Sigmoid colon (tissue), 7 donors: ENCODE measurements around the gene PRKCA. TPM values are rescaled to one million over a fixed set of nuclear protein-coding genes. Genes with fewer than 3 reads are reported as not detected.

Source experiments
- DNase-seq: peaks from one replicate; pipeline ENCODE4 v3.0.0-alpha.2; 2019
- H3K27ac ChIP-seq, 4 donors: fragments of 200-600 bp; sonication (generic); one replicate each; pipeline ENCODE4 v1.5.1; 2016 to 2019; ENCODE audit warnings: mild to moderate bottlenecking in 1 of 4
- H3K27me3 ChIP-seq, 3 donors: fragments of 200-600 bp; sonication (generic); one replicate each; pipeline ENCODE4 v1.5.1; 2019; ENCODE audit warnings: mild to moderate bottlenecking in 1 of 3
- H3K36me3 ChIP-seq, 4 donors: fragments of 200-600 bp; sonication (generic); one replicate each; pipeline ENCODE4 v1.5.1; 2016 to 2019
- H3K4me1 ChIP-seq, 4 donors: fragments of 200-600 bp; sonication (generic); one replicate each; pipeline ENCODE4 v1.5.1; 2017 to 2019
- H3K4me3 ChIP-seq, 4 donors: fragments of 200-600 bp; sonication (generic); one replicate each; pipeline ENCODE4 v1.5.1; 2017 to 2019; ENCODE audit warnings: mild to moderate bottlenecking in 2 of 4, moderate library complexity in 1 of 4
- H3K9me3 ChIP-seq, 4 donors: fragments of 200-600 bp in 3 of 4; sonication (generic) in 3 of 4; one replicate each; pipeline versions ENCODE4 v1.5.1 to v1.6.1; 2013 to 2019
- CTCF ChIP-seq, 4 experiments: fragments of 450-650 bp in 3 of 4; fragments of 200-600 bp in 1 of 4; IDR thresholded peaks; one replicate each; pipeline ENCODE4 v1.5.1; 2016 to 2019; ENCODE audit warnings: antibody characterized with exemption in 4 of 4, mild to moderate bottlenecking in 3 of 4, moderate library complexity in 2 of 4
- EP300 ChIP-seq, 4 donors: sonication (generic); formaldehyde crosslinking; IDR thresholded peaks; one replicate each; pipeline ENCODE4 v1.6.1; 2017; ENCODE audit warnings: antibody characterized with exemption in 4 of 4
- POLR2A ChIP-seq, 2 donors: fragments of 450-650 bp; IDR thresholded peaks; one replicate each; pipeline ENCODE4 v1.6.1; 2016; ENCODE audit warnings: antibody characterized with exemption in 2 of 2, mild to moderate bottlenecking in 2 of 2, moderate library complexity in 2 of 2
- POLR2AphosphoS5 ChIP-seq, 4 donors: sonication (generic); formaldehyde crosslinking; IDR thresholded peaks; one replicate each; pipeline ENCODE4 v1.6.1; 2017; ENCODE audit warnings: antibody characterized with exemption in 4 of 4
- WGBS, 2 donors: extraction: QIAGEN DNeasy Blood & Tissue Kit; methylation state at CpG; one replicate each; pipeline ENCODE4 v1.1.7; 2013; 5-methylcytosine and 5-hydroxymethylcytosine counted together
- intact Hi-C: fragments of 100-400 bp; cut with DNase I; formaldehyde crosslinking; loops from one replicate; pipeline ENCODE4 v1.15.1; 2023
- polyA plus RNA-seq, 3 donors: library from polyadenylated mRNA; stranded (reverse); fragments of 200-250 nt; gene quantifications; one replicate each; pipeline ENCODE4 v1.2.3, GENCODE V29; 2013
- total RNA-seq, 4 donors: library from RNA; depleted of rRNA; stranded (reverse); fragments of >200 nt; gene quantifications; one replicate each; pipeline ENCODE4 v1.1.0, GENCODE V29; 2016
- donor health status: healthy with polysubstance abuse.
- donor health status: Bipolar disorder and iron deficiency.
- donor health status: healthy.

Gene PRKCA
- total and polyA plus RNA-seq, 7 donors: 6.6 to 58.4 (median 42.6) TPM

- H3K4me3 ChIP-seq: no peak overlapping the region
- TF ChIP-seq POLR2A (IDR thresholded peaks at IDR 0.05): no peak
- TF ChIP-seq EP300 (IDR thresholded peaks at IDR 0.05): no peak
- no peak for TF ChIP-seq POLR2AphosphoS5 (IDR thresholded peaks at IDR 0.05)
- no peak for TF ChIP-seq CTCF (IDR thresholded peaks at IDR 0.05)
- no peaks in the 10 kb centered on the region for H3K9me3 ChIP-seq
- H3K4me1 ChIP-seq: peaks cover 0 to 22% (median 3%) of the 10 kb centered on the region in 4 donors
- WGBS, 2 donors: 93 to 96% methylated on average over 3 of the region's 3 CpGs
- intact Hi-C loops: no loop called here
- no peaks in the 10 kb centered on the region for H3K36me3 ChIP-seq
- no peak overlapping the region for H3K27ac ChIP-seq
- H3K27me3 ChIP-seq: no peaks in the 10 kb centered on the region
- DNase-seq: no peak
Observed at GRCh38 chr17:66276328-66276937, 26.0 kb upstream of the PRKCA start.

GRCh38 chr17:66277191-66277590, 25.2 kb upstream of the PRKCA start:
- no peaks in the 10 kb centered on the region for H3K36me3 ChIP-seq
- no peaks in the 10 kb centered on the region for H3K27me3 ChIP-seq
- 92 to 95% methylated on average over 2 of the region's 2 CpGs for WGBS, 2 donors
- intact Hi-C loops: no loop called here
- no peak overlapping the region for H3K27ac ChIP-seq
- H3K4me3 ChIP-seq: no peak overlapping the region
- H3K9me3 ChIP-seq: no peaks in the 10 kb centered on the region
- H3K4me1 ChIP-seq: peaks cover 0 to 22% (median 3%) of the 10 kb centered on the region in 4 donors
- no peak for TF ChIP-seq EP300 (IDR thresholded peaks at IDR 0.05)
- no peak for TF ChIP-seq POLR2A (IDR thresholded peaks at IDR 0.05)
- TF ChIP-seq POLR2AphosphoS5 (IDR thresholded peaks at IDR 0.05): no peak
- no peak for TF ChIP-seq CTCF (IDR thresholded peaks at IDR 0.05)
- DNase-seq: no peak

- intact Hi-C loops: no loop called here
- 86% methylated on average over 7 of the region's 7 CpGs for WGBS, 2 donors
- no peak overlapping the region for H3K4me3 ChIP-seq
- no peaks in the 10 kb centered on the region for H3K36me3 ChIP-seq
- no peak for DNase-seq
- no peak overlapping the region for H3K27ac ChIP-seq
- H3K4me1 ChIP-seq: no peaks in the 10 kb centered on the region
- H3K27me3 ChIP-seq: no peaks in the 10 kb centered on the region
- TF ChIP-seq EP300 (IDR thresholded peaks at IDR 0.05) (no peak), POLR2AphosphoS5 (IDR thresholded peaks at IDR 0.05) (no peak), POLR2A (IDR thresholded peaks at IDR 0.05) (no peak), CTCF (IDR thresholded peaks at IDR 0.05) (no peak)
- H3K9me3 ChIP-seq: no peaks in the 10 kb centered on the region
Observed at GRCh38 chr17:66281661-66282369, 20.6 kb upstream of the PRKCA start.

- intact Hi-C loops: no loop called here
- Histone ChIP-seq H3K27ac (no peak overlapping the region), H3K9me3 (no peaks in the 10 kb centered on the region), H3K27me3 (no peaks in the 10 kb centered on the region), H3K4me1 (no peaks in the 10 kb centered on the region), H3K4me3 (no peak overlapping the region), H3K36me3 (no peaks in the 10 kb centered on the region)
- WGBS, 2 donors: 89% methylated on average over 6 of the region's 6 CpGs
- no peak for DNase-seq
- TF ChIP-seq POLR2AphosphoS5 (IDR thresholded peaks at IDR 0.05): no peak
- no peak for TF ChIP-seq POLR2A (IDR thresholded peaks at IDR 0.05)
- no peak for TF ChIP-seq CTCF (IDR thresholded peaks at IDR 0.05)
- no peak for TF ChIP-seq EP300 (IDR thresholded peaks at IDR 0.05)
Observed at GRCh38 chr17:66283296-66283934, 19.0 kb upstream of the PRKCA start.
